HepG2 (cell line): Measurements from ENCODE around the gene EPN2. TPM values are rescaled to one million over a fixed set of nuclear protein-coding genes. Genes with fewer than 3 reads are reported as not detected.

ENCODE experiments used
- ATAC-seq: fragments of 200-7000 bp; cut with Tn5 transposase; 3 replicates; pipeline ENCODE4 v1.9.1; 2020; ENCODE audit warnings: mild to moderate bottlenecking, moderate library complexity
- BruUV-seq: library from RNA; stranded (reverse); fragments of 400-500 nt; replicated peaks from 2 replicates; lab custom pipeline; 2021; lab: Mats Ljungman, UMichigan
- CTCF ChIA-PET: fragments of 300-600 bp; formaldehyde crosslinking; extraction: SDS; loops from one replicate; lab custom pipeline; 2021; ENCODE audit warnings: low total read pairs, inconsistent platforms, low intra/inter-chr PET ratio; lab: Yijun Ruan, JAX
- POLR2A ChIA-PET: fragments of 350-600 bp; sonication (Branson Sonifier 250); formaldehyde crosslinking; loops from one replicate; lab custom pipeline; 2020; ENCODE audit warnings: antibody characterized with exemption, inconsistent platforms; lab: Yijun Ruan, JAX
- DNase-seq: peaks from one replicate; pipeline ENCODE4 v3.0.0-alpha.2; 2015; ENCODE audit warnings: low spot score
- FAIRE-seq: peaks from 3 replicates; lab custom pipeline; 2011; peaks lifted over from hg19 to GRCh38; lab: Jason Lieb, UNC
- H2AFZ ChIP-seq: one replicate; pipeline ENCODE4 v1.6.1; 2011; ENCODE audit warnings: low read length, inconsistent platforms
- H3K27ac ChIP-seq: fragments of 300-600 bp; 3 replicates; pipeline ENCODE4 v1.8.0; 2011; ENCODE audit warnings: mixed run types, mild to moderate bottlenecking, mixed read lengths, low read length, inconsistent platforms; ENCODE audit not compliant: insufficient read depth; ENCODE audit errors: extremely low read length
- H3K27me3 ChIP-seq, 2 experiments: fragments of 200-600 bp in 1 of 2; 2 replicates in 1 of 2; 3 replicates in 1 of 2; pipeline versions ENCODE4 v1.6.0 to v1.8.0; 2011; ENCODE audit warnings: low read length in 2 of 2, mild to moderate bottlenecking in 2 of 2, moderate library complexity in 2 of 2, inconsistent platforms in 1 of 2; ENCODE audit not compliant: insufficient read depth in 2 of 2, control insufficient read depth in 1 of 2
- H3K36me3 ChIP-seq, 2 experiments: fragments of 200-600 bp in 1 of 2; replicated peaks in 1 of 2; 2 replicates in 1 of 2; 3 replicates in 1 of 2; pipeline versions ENCODE4 v1.5.1 to v1.8.0; 2011; ENCODE audit warnings: low read length in 2 of 2, inconsistent platforms in 1 of 2; ENCODE audit not compliant: insufficient read depth in 2 of 2, control insufficient read depth in 1 of 2
- H3K4me1 ChIP-seq: 2 replicates; pipeline ENCODE4 v1.5.1; 2012; ENCODE audit warnings: low read length, inconsistent platforms; ENCODE audit not compliant: insufficient read depth
- H3K4me2 ChIP-seq: 2 replicates; pipeline ENCODE4 v1.6.0; 2011; ENCODE audit warnings: low read depth, low read length, inconsistent platforms
- H3K4me3 ChIP-seq, 3 experiments: fragments of 200-600 bp in 1 of 3; sonication (generic), shearing (Covaris generic) in 1 of 3; replicated peaks in 1 of 3; 2 replicates each; pipeline ENCODE4 v1.5.1; 2011 to 2016; ENCODE audit warnings: low read length in 3 of 3, inconsistent platforms in 2 of 3, low read depth in 2 of 3, mild to moderate bottlenecking in 2 of 3, control low read depth in 1 of 3, mixed read lengths in 1 of 3; ENCODE audit not compliant: insufficient read depth in 1 of 3
- H3K79me2 ChIP-seq: one replicate; pipeline ENCODE4 v1.6.1; 2011; ENCODE audit warnings: low read length, inconsistent platforms; ENCODE audit not compliant: insufficient read depth
- H3K9ac ChIP-seq: 2 replicates; pipeline ENCODE4 v1.6.0; 2011; ENCODE audit warnings: mild to moderate bottlenecking, low read depth, low read length, inconsistent platforms; ENCODE audit not compliant: insufficient read depth
- H3K9me3 ChIP-seq: 2 replicates; pipeline ENCODE4 v1.5.1; 2012; ENCODE audit warnings: mild to moderate bottlenecking, low read length
- H4K20me1 ChIP-seq: 2 replicates; pipeline ENCODE4 v1.6.0; 2011; ENCODE audit warnings: inconsistent platforms, mild to moderate bottlenecking, low read length, moderate library complexity; ENCODE audit not compliant: insufficient read depth
- ARNTL ChIP-seq: sonication (generic); formaldehyde crosslinking; IDR thresholded peaks from 2 replicates; pipeline ENCODE4 v1.4.0; 2020; ENCODE audit warnings: mild to moderate bottlenecking, missing genetic modification reagents
- BORCS8-MEF2B ChIP-seq: sonication (generic); formaldehyde crosslinking; IDR thresholded peaks from 2 replicates; pipeline ENCODE4 v1.8.0; 2022; ENCODE audit warnings: mild to moderate bottlenecking, missing genetic modification reagents
- CBX5 ChIP-seq: sonication (generic); formaldehyde crosslinking; IDR thresholded peaks from 2 replicates; pipeline ENCODE4 v1.4.0; 2020; ENCODE audit warnings: missing genetic modification reagents, borderline replicate concordance
- HMGXB3 ChIP-seq: sonication (generic); formaldehyde crosslinking; IDR thresholded peaks from 2 replicates; pipeline ENCODE4 v1.4.0; 2020; ENCODE audit warnings: missing genetic modification reagents, borderline replicate concordance
- HOXA9 ChIP-seq: sonication (generic); formaldehyde crosslinking; IDR thresholded peaks from 2 replicates; pipeline ENCODE4 v1.8.1; 2022; ENCODE audit warnings: missing genetic modification reagents, mild to moderate bottlenecking, moderate library complexity, borderline replicate concordance
- RBM22 ChIP-seq: fragments of 200-400 bp; formaldehyde crosslinking; optimal IDR thresholded peaks from 2 replicates; pipeline ENCODE3; 2017; ENCODE audit warnings: mild to moderate bottlenecking, low read length, moderate library complexity
- SP1 ChIP-seq, 2 experiments: fragments of 450-650 bp in 1 of 2; sonication (generic) in 1 of 2; formaldehyde crosslinking in 1 of 2; IDR thresholded peaks; 2 replicates each; pipeline versions ENCODE4 v1.4.0 to v1.6.1; 2016 to 2020; ENCODE audit warnings: missing genetic modification reagents in 1 of 2
- TBX2 ChIP-seq: sonication (generic); formaldehyde crosslinking; IDR thresholded peaks from 2 replicates; pipeline ENCODE4 v1.5.0; 2020; ENCODE audit warnings: missing genetic modification reagents, mild to moderate bottlenecking, borderline replicate concordance
- ZBTB46 ChIP-seq: sonication (generic); formaldehyde crosslinking; IDR thresholded peaks from 2 replicates; pipeline ENCODE4 v1.4.0; 2020; ENCODE audit warnings: mild to moderate bottlenecking, missing genetic modification reagents, borderline replicate concordance
- ZNF101 ChIP-seq: sonication (generic); formaldehyde crosslinking; IDR thresholded peaks from 2 replicates; pipeline ENCODE4 v1.4.0; 2020; ENCODE audit warnings: mild to moderate bottlenecking, low read depth, missing genetic modification reagents, borderline replicate concordance
- ZNF569 ChIP-seq: sonication (generic); formaldehyde crosslinking; IDR thresholded peaks from 2 replicates; pipeline ENCODE4 v1.5.0; 2020; ENCODE audit warnings: mild to moderate bottlenecking, missing genetic modification reagents, moderate library complexity, borderline replicate concordance
- ZNF747 ChIP-seq: sonication (generic); formaldehyde crosslinking; IDR thresholded peaks from 2 replicates; pipeline ENCODE4 v1.8.1; 2023; ENCODE audit warnings: missing genetic modification reagents, mild to moderate bottlenecking, borderline replicate concordance
- WGBS: methylation state at CpG from one replicate; pipeline ENCODE4 v1.1.6; 2017; ENCODE audit warnings: low lambda C conversion rate; 5-methylcytosine and 5-hydroxymethylcytosine counted together
- in situ Hi-C: cut with HindIII; loops from 2 replicates; pipeline ENCODE4 v1.10.0; 2017; ENCODE audit warnings: low pct_unique_long_range_greater_than_20kb; ENCODE audit not compliant: extremely low pct_ligation_motif_present
- intact Hi-C: fragments of 100-400 bp; cut with micrococcal nuclease; formaldehyde crosslinking; loops from one replicate; pipeline ENCODE4 v1.10.0; 2022; ENCODE audit not compliant: unreplicated experiment
- polyA plus RNA-seq, 8 experiments: library from polyadenylated mRNA; depleted of rRNA in 3 of 8; stranded (reverse) in 7 of 8; unstranded in 1 of 8; fragments of >200 nt; fragmentation: Illumina TruSeq in 4 of 8; extraction: Trizol in 4 of 8; gene quantifications; 2 replicates each; pipeline versions ENCODE4 v1.2.1 to v1.2.3, GENCODE V29; 2011 to 2016; ENCODE audit warnings: low read depth in 4 of 8, missing spikeins in 1 of 8, mixed read lengths in 1 of 8; ENCODE audit not compliant: insufficient read depth in 1 of 8
- total RNA-seq, 5 experiments: library from RNA; depleted of rRNA; stranded (reverse); fragments of >200 nt; fragmentation: Illumina TruSeq; extraction: Trizol; gene quantifications; 2 replicates each; pipeline ENCODE4 v1.2.3, GENCODE V29; 2016; ENCODE audit warnings: low read depth in 1 of 5

Gene EPN2
- total and polyA plus RNA-seq, 2 of the 13 experiments (the other 11 are each of a cell fraction or from before 2014, with no cell fraction given): 7.8 to 19.2 TPM

GRCh38 chr17:19313746-19314651, 76.8 kb downstream of the EPN2 start:
- FAIRE-seq (no peak), ATAC-seq (no peak), DNase-seq (no peak)
- BruUV-seq: no TSS peak
- peaks cover 16 to 40% of the 10 kb centered on the region in 2 experiments for H3K36me3 ChIP-seq
- H3K27ac ChIP-seq: no peak overlapping the region
- in situ Hi-C loops: no loop called here
- H2AFZ ChIP-seq: no peak overlapping the region
- no peaks in the 10 kb centered on the region for H3K79me2 ChIP-seq
- H3K9ac ChIP-seq: no peak overlapping the region
- no peak overlapping the region for H3K4me2 ChIP-seq
- no peak overlapping the region for H3K4me3 ChIP-seq
- H4K20me1 ChIP-seq: no peaks in the 10 kb centered on the region
- 95% methylated on average over 10 of the region's 12 CpGs for WGBS
- peaks cover 19% of the 10 kb centered on the region for H3K4me1 ChIP-seq
- no peaks in the 10 kb centered on the region for H3K27me3 ChIP-seq
- no peaks in the 10 kb centered on the region for H3K9me3 ChIP-seq
- CTCF ChIA-PET: no interaction called here
- POLR2A ChIA-PET: no interaction called here
- intact Hi-C loops: no loop called here
- TF ChIP-seq HOXA9 (CRISPR knock-in tag) (no peak), ZNF101 (CRISPR knock-in tag) (no peak), ZNF569 (CRISPR knock-in tag) (no peak), BORCS8-MEF2B (CRISPR knock-in tag) (no peak), SP1 (IDR thresholded peaks at IDR 0.05) (no peak), SP1 (CRISPR knock-in tag; IDR thresholded peaks at IDR 0.05) (no peak), CBX5 (CRISPR knock-in tag) (no peak), ARNTL (no peak), HMGXB3 (CRISPR knock-in tag) (no peak), ZBTB46 (no peak), RBM22 (no peak), TBX2 (CRISPR knock-in tag) (no peak), ZNF747 (CRISPR knock-in tag) (no peak)
